ENCODE results near the gene GRXCR2.

GRXCR2 gene

GRCh38 chr5:145834917-145835847 lies 37.6 kb downstream of the GRXCR2 start, which contains the start of gene PRELID2:
Gene PRELID2 (minus strand): TSS chr5:145835342. CDS start chr5:145835251, 91 bp downstream.
- Histone ChIP-seq H4K20me1 (ENCODE audit: insufficient read depth, low read length, poor library complexity, severe bottlenecking) (peaks cover 11% of the 10 kb centered on the region), H3F3A (ENCODE audit: low read depth) (no peaks in the 10 kb centered on the region), H3K9me2 (replicated peaks; ENCODE audit: low read depth, low read length) (no peaks in the 10 kb centered on the region), H3K4me3 (ENCODE audit: low read length, poor library complexity, severe bottlenecking) (peak within 1 kb of the TSS; percentile 98), H2AFZ (ENCODE audit: low read length) (peak within 1 kb of the TSS; percentile 95), H3K4me2 (ENCODE audit: low read depth, low read length, poor library complexity, severe bottlenecking) (peak within 1 kb of the TSS; percentile 80), H3K4me1 (ENCODE audit: insufficient read depth, low read length, poor library complexity, severe bottlenecking) (peaks cover 48% of the 10 kb centered on the region), H3K27me3 (ENCODE audit: insufficient read depth, low read length, poor library complexity, severe bottlenecking) (no peaks in the 10 kb centered on the region), H3K79me2 (ENCODE audit: insufficient read depth, low read length) (peaks cover 48% of the 10 kb centered on the region), H3K36me3 (ENCODE audit: insufficient read depth, low read length) (no peaks in the 10 kb centered on the region), H3K9ac (ENCODE audit: low read depth, low read length, poor library complexity, severe bottlenecking) (peak within 1 kb of the TSS; percentile 81), H3K9me3 (ENCODE audit: insufficient read depth, low read depth, low read length) (no peaks in the 10 kb centered on the region)
- TF ChIP-seq, protein P1, sequence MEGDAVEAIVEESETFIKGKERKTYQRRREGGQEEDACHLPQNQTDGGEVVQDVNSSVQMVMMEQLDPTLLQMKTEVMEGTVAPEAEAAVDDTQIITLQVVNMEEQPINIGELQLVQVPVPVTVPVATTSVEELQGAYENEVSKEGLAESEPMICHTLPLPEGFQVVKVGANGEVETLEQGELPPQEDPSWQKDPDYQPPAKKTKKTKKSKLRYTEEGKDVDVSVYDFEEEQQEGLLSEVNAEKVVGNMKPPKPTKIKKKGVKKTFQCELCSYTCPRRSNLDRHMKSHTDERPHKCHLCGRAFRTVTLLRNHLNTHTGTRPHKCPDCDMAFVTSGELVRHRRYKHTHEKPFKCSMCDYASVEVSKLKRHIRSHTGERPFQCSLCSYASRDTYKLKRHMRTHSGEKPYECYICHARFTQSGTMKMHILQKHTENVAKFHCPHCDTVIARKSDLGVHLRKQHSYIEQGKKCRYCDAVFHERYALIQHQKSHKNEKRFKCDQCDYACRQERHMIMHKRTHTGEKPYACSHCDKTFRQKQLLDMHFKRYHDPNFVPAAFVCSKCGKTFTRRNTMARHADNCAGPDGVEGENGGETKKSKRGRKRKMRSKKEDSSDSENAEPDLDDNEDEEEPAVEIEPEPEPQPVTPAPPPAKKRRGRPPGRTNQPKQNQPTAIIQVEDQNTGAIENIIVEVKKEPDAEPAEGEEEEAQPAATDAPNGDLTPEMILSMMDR (conservative IDR thresholded peaks at IDR 0.05; ENCODE audit: low read length): peak; percentile 35
- no peak for TF ChIP-seq EZH2phosphoT487 (IDR thresholded peaks at IDR 0.05; ENCODE audit: borderline replicate concordance)

DNA sequence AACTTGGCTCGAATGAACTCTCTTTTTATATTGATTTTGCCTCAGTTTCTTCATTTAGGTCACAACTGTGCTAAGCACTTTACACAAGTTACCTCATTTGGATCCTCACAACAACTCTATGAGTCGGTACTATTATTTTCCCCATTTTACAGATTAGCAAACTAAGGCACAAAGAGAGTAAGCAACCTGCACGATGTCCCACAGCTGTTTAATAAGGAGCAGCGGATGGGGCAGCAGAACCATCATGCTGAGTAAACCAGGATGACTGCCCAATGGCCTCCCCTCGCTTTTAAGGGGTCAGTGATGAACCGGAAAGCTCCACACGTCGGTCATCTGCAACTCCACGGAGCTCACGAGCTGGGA lies 38.3 kb downstream of the GRXCR2 start:
- no peaks in the 10 kb centered on the region for H3K9me3 ChIP-seq (ENCODE audit: insufficient read depth, low read depth, low read length)
- peak overlapping the region; percentile 98 for H3K4me3 ChIP-seq (ENCODE audit: low read length, poor library complexity, severe bottlenecking)
- H3K27me3 ChIP-seq (ENCODE audit: insufficient read depth, low read length, poor library complexity, severe bottlenecking): no peaks in the 10 kb centered on the region
- TF ChIP-seq, protein P1 (conservative IDR thresholded peaks at IDR 0.05; ENCODE audit: low read length): no peak
- no peak for TF ChIP-seq EZH2phosphoT487 (IDR thresholded peaks at IDR 0.05; ENCODE audit: borderline replicate concordance)
- H2AFZ ChIP-seq (ENCODE audit: low read length): peak overlapping the region; percentile 95
- peak overlapping the region; percentile 80 for H3K4me2 ChIP-seq (ENCODE audit: low read depth, low read length, poor library complexity, severe bottlenecking)
- H3F3A ChIP-seq (ENCODE audit: low read depth): no peaks in the 10 kb centered on the region
- H3K36me3 ChIP-seq (ENCODE audit: insufficient read depth, low read length): no peaks in the 10 kb centered on the region
- H4K20me1 ChIP-seq (ENCODE audit: insufficient read depth, low read length, poor library complexity, severe bottlenecking): peaks cover 11% of the 10 kb centered on the region
- H3K9ac ChIP-seq (ENCODE audit: low read depth, low read length, poor library complexity, severe bottlenecking): peak overlapping the region; percentile 81
- peaks cover 55% of the 10 kb centered on the region for H3K79me2 ChIP-seq (ENCODE audit: insufficient read depth, low read length)
- no peaks in the 10 kb centered on the region for H3K9me2 ChIP-seq (replicated peaks; ENCODE audit: low read depth, low read length)
- H3K4me1 ChIP-seq (ENCODE audit: insufficient read depth, low read length, poor library complexity, severe bottlenecking): peaks cover 55% of the 10 kb centered on the region

DNA sequence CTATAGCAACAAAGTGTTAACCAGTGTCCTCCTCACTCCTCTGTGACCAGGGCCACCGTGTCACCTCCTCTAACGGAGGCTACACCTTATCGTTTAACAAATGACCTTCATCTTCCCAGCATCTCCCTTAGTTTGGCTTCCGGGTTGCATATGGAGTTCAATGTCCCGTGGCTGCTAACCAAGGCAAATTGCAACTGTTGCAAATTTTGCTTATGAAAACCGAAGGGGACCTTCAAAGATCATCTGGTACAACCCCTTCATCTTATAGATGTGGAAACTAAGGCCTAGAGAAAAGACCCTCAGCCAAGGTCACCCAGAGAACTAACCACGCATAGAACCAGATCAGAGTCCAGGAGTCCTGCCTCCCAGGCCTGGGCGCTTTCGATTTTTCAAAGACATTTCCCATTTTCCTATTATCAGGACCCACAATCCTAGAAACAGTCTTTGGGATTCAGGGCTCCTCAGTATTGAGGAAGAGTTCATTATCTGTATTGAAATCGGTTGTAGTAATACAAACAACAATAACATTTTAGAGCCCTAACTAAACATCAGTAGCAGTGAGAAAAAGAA lies 39.1 kb downstream of the GRXCR2 start:
- H3K9me3 ChIP-seq (ENCODE audit: insufficient read depth, low read depth, low read length): no peaks in the 10 kb centered on the region
- peak overlapping the region; percentile 98 for H3K4me3 ChIP-seq (ENCODE audit: low read length, poor library complexity, severe bottlenecking)
- H2AFZ ChIP-seq (ENCODE audit: low read length): no peak overlapping the region
- peaks cover 59% of the 10 kb centered on the region for H3K4me1 ChIP-seq (ENCODE audit: insufficient read depth, low read length, poor library complexity, severe bottlenecking)
- no peaks in the 10 kb centered on the region for H3F3A ChIP-seq (ENCODE audit: low read depth)
- H4K20me1 ChIP-seq (ENCODE audit: insufficient read depth, low read length, poor library complexity, severe bottlenecking): peaks cover 11% of the 10 kb centered on the region
- H3K9me2 ChIP-seq (replicated peaks; ENCODE audit: low read depth, low read length): no peaks in the 10 kb centered on the region
- H3K9ac ChIP-seq (ENCODE audit: low read depth, low read length, poor library complexity, severe bottlenecking): peak overlapping the region; percentile 81
- TF ChIP-seq, protein P1 (conservative IDR thresholded peaks at IDR 0.05; ENCODE audit: low read length): no peak
- no peak for TF ChIP-seq EZH2phosphoT487 (IDR thresholded peaks at IDR 0.05; ENCODE audit: borderline replicate concordance)
- peaks cover 63% of the 10 kb centered on the region for H3K79me2 ChIP-seq (ENCODE audit: insufficient read depth, low read length)
- H3K4me2 ChIP-seq (ENCODE audit: low read depth, low read length, poor library complexity, severe bottlenecking): peak overlapping the region; percentile 80
- H3K27me3 ChIP-seq (ENCODE audit: insufficient read depth, low read length, poor library complexity, severe bottlenecking): no peaks in the 10 kb centered on the region
- no peaks in the 10 kb centered on the region for H3K36me3 ChIP-seq (ENCODE audit: insufficient read depth, low read length)
